ENCODE data around the gene NBPF4. TPM values are rescaled to one million over a fixed set of nuclear protein-coding genes. Genes with fewer than 3 reads are reported as not detected.
"Not testable (repeated sequence)": the region's sequence is repeated elsewhere in the genome, so short reads cannot be mapped to it uniquely, and the experiment has no call there.

The NBPF4 gene
- total RNA-seq, 1 donor from 2014 or later = not detected

DNA sequence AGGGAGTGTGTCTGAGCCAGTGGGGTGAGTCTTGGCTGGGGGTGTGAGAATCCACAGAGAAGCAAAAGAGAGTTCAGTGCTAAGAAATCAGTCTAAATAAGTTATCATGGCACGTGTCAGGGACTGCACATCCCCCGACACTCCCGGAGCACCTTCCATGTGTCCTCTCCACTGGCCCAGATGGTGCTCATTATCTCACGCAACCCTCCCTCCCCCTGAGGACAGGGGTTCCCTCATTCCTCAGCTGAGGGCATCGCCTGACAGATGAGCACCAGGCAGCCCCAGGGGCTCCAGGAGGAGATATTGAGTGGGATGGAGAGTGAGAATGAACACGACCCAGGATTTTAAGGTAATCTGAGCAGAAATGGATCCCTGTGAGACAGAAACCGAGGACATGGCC lies 16.1 kb downstream of the NBPF4 start:
- H3K9me3 ChIP-seq; ATAC-seq; H3K4me1 ChIP-seq; intact Hi-C loops (cut with DNase I); H3K4me3 ChIP-seq; DNase-seq; H3K27ac ChIP-seq; H3K36me3 ChIP-seq; H3K27me3 ChIP-seq (ENCODE audit: low read depth): not testable (repeated sequence)

DNA sequence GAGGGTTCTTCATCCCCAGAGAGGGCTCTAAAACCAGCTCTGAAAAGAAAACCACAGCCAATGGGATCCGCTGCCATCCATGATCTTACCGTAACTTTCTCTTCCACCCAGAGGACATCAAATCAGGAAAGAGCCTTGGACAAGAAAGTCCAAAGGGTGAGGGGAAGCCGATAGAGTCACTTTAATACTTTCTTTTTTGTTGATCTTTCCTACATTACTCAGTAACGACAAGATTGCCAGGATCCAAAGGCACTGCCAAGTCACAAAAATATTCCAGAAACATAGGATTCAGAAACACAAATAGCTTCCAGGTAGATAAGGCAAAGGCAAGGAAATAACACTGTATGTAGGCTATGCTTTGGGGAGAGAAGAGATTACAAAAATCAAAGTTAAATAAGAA lies 17.0 kb downstream of the NBPF4 start:
- H3K4me3 ChIP-seq; H3K27ac ChIP-seq; intact Hi-C loops (cut with DNase I); H3K27me3 ChIP-seq (ENCODE audit: low read depth); H3K4me1 ChIP-seq; DNase-seq; ATAC-seq; H3K36me3 ChIP-seq; H3K9me3 ChIP-seq: not testable (repeated sequence)

DNA sequence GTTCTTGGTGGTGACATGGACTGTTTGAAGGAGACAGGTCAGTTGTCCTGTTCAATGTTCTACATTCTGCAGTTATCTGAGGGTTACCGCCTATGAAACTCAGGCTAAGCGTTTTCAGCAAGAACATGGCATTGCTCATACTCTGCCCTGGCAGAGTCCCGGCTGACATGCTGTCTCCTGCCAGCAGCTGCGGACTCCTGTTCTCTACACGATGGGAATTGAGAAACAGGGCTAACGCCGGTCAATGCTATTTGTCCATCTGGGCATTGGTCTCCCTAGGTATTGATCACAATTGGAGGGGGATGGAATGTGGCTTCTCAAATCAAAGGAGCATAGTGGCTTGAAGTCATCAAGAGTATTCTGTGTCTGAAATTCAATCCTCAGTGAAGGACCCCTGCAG lies 20.6 kb downstream of the NBPF4 start:
- H3K4me1 ChIP-seq; H3K4me3 ChIP-seq; DNase-seq; H3K36me3 ChIP-seq; H3K9me3 ChIP-seq; H3K27ac ChIP-seq; ATAC-seq; intact Hi-C loops (cut with DNase I); H3K27me3 ChIP-seq (ENCODE audit: low read depth): not testable (repeated sequence)

DNA sequence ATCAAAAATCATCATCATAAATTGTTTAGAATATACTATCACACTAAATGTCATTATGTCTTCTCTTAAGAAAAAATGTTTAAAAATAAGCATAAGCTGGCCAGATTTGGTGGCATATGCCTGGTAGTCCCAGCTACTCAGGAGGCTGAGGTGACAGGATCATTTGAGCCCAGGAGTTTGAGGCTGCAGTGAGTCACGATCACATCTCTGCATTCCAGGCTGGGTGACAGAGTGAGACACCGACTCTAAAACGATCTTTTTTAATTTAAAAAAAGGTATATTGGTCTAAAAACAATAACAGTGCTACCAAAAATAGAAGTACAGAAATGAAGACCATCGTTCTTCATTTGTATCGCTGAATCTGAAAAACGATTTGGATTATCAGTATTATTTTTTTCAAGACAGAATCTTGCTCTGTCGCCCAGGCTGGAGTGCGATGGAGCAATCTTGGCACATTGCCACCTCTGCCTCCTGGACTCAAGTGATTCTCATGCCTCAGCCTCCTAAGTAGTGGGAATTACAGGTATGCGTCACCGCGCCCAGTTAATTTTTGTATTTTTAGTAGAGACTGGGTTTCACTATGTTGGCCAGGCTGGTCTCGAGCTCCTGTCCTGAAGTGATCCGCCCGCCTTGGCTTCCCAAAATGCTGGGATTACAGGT lies 26.2 kb downstream of the NBPF4 start:
- H3K4me3 ChIP-seq; DNase-seq; H3K27ac ChIP-seq; H3K36me3 ChIP-seq; H3K4me1 ChIP-seq; ATAC-seq; H3K27me3 ChIP-seq (ENCODE audit: low read depth); H3K9me3 ChIP-seq; intact Hi-C loops (cut with DNase I): not testable (repeated sequence)

DNA sequence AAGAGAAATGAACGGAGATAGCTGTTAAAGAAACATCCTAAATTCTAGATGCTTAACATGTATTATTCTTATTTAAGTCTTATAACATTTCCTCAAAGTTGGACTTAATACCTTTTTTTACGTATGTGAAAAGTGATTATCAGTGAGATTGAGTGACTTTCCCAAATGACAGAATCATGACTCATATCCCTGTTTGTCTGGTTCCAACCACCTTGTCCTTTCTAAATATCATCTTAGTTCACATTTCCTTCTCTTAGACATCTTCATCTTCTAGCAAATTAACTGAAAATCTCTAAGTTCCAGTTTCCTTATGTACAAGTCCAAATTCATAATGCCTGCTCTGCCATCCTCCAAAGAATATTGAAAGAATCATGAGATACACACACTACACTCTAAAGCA lies 26.9 kb downstream of the NBPF4 start:
- DNase-seq; ATAC-seq; intact Hi-C loops (cut with DNase I); H3K27ac ChIP-seq; H3K9me3 ChIP-seq; H3K4me3 ChIP-seq; H3K4me1 ChIP-seq; H3K36me3 ChIP-seq; H3K27me3 ChIP-seq (ENCODE audit: low read depth): not testable (repeated sequence)

DNA sequence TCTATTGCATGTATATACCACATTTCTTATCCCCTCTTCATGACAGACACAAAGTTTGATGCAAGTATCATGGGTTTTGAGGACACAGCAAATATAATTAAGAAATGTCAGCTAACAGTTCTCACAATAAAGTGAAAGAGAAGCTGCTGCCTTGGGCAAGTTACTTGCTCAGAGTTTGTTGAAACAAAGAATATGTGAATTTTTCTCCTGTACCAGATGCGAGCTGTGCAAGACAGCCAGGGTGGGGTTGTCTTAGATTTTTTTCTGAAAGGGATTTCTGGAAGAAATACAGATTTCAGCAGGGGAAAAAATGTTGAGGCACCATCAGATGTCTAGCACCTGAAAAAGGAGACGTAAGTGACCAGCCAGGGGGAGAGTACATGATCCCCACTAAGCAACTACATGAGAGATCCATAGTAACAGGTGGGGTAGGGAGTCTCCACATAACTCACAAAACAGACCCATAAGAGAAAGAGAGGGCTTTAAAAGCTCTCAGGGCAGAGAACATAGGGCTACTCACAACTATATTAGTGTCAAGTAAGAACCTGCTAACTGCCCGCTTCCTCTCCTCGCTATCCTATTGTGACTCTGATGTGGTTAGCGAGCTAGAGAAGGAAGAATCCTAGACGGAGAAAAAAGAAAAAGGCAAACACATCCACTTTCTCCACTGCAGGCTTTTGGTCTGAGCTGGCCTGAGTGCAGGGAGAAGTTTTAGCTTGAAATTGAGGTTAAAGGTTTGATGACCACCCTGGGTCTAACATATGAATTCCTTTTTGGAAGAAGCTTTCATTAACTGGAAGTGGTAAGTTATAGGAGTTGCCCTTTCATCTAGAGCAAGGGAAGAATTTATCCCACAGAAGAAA lies 27.6 kb downstream of the NBPF4 start:
- ATAC-seq; H3K4me3 ChIP-seq; H3K36me3 ChIP-seq; H3K4me1 ChIP-seq; H3K9me3 ChIP-seq; H3K27ac ChIP-seq; DNase-seq; H3K27me3 ChIP-seq (ENCODE audit: low read depth); intact Hi-C loops (cut with DNase I): not testable (repeated sequence)

DNA sequence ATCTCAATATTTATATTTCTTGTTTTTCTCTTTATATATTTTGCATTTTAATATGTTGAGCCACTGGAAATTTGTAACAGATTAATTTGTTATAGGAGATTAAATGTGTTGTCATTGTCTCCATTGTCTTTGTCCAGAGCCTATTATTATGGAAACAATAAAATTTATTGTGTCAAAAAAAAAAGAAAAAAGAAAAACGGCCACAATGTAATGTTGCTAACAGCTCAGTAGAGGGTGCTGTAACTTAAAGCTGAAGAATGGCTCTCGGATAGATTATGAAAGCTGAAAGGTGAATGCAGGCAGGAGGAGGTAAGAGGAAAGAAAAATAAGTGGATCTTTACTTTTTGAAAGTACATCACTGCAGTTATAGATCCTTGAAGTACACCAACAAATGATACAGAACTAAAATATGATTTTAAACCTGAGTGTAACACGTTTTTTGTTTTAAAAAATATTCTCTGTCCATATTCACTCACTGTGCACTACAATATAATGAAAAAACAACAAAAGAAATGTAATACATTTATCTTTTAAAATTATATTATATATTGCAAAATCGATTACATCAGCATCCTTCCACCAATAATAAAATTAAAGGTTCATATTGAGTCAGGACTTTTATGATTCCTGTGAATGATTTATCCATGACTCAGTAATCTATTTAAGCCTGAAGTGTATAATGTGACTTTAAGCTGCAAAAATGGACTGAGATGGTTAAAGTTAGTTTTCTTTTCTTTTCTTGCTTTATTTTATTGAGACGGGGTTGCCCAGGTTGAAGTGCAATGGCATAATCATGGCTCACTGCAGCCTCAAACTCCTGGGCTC lies 29.0 kb downstream of the NBPF4 start:
- ATAC-seq = peak; percentile 59 to 72
- H3K4me3 ChIP-seq; H3K9me3 ChIP-seq; H3K36me3 ChIP-seq; H3K27ac ChIP-seq; DNase-seq; H3K27me3 ChIP-seq (ENCODE audit: low read depth); intact Hi-C loops (cut with DNase I); H3K4me1 ChIP-seq: not testable (repeated sequence)
- TF ChIP-seq, protein P1, sequence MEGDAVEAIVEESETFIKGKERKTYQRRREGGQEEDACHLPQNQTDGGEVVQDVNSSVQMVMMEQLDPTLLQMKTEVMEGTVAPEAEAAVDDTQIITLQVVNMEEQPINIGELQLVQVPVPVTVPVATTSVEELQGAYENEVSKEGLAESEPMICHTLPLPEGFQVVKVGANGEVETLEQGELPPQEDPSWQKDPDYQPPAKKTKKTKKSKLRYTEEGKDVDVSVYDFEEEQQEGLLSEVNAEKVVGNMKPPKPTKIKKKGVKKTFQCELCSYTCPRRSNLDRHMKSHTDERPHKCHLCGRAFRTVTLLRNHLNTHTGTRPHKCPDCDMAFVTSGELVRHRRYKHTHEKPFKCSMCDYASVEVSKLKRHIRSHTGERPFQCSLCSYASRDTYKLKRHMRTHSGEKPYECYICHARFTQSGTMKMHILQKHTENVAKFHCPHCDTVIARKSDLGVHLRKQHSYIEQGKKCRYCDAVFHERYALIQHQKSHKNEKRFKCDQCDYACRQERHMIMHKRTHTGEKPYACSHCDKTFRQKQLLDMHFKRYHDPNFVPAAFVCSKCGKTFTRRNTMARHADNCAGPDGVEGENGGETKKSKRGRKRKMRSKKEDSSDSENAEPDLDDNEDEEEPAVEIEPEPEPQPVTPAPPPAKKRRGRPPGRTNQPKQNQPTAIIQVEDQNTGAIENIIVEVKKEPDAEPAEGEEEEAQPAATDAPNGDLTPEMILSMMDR (IDR thresholded peaks at IDR 0.05) = peak; percentile 65

DNA sequence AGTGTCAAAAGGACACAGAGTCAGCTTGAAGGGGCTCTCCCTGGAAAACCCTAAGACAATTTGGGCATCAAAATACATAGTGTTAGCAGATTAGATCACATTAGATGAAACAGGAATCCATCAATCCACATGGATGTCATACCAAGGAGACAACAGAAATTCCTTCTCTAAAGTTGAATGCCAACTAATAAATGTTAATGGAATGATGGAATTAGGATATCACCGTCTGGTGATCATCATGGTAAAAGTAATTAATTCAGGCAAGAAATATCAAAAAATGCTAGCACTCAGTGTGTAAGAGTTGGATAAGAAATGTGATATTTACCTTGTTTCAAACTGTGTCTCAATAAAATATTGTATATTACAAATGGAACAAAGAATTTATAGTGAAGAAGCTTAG lies 32.9 kb downstream of the NBPF4 start:
- no peak for DNase-seq
- no peak overlapping the region for H3K4me3 ChIP-seq
- no peaks in the 10 kb centered on the region for H3K36me3 ChIP-seq
- no peaks in the 10 kb centered on the region for H3K27me3 ChIP-seq (ENCODE audit: low read depth)
- TF ChIP-seq, protein P1 (IDR thresholded peaks at IDR 0.05) = no peak
- H3K4me1 ChIP-seq = no peaks in the 10 kb centered on the region
- no peaks in the 10 kb centered on the region for H3K9me3 ChIP-seq
- H3K27ac ChIP-seq = no peak overlapping the region
- intact Hi-C loops (cut with DNase I) = no loop called here
- ATAC-seq = no peak
